ENCODE results near the gene PLK2.

- TF ChIP-seq CTCF (IDR thresholded peaks at IDR 0.05) (no peak), POLR2A (IDR thresholded peaks at IDR 0.05) (no peak)
These were observed 49.4 kb downstream of the PLK2 start for GRCh38 chr5:58410441-58410840.
